Measurements from ENCODE around the gene MNT. TPM values are rescaled to one million over a fixed set of nuclear protein-coding genes. Genes with fewer than 3 reads are reported as not detected.

MNT gene
- total and polyA plus RNA-seq, 4 experiments from 2014 or later, result 0.29 to 50.7 (median 23.2) TPM

DNA sequence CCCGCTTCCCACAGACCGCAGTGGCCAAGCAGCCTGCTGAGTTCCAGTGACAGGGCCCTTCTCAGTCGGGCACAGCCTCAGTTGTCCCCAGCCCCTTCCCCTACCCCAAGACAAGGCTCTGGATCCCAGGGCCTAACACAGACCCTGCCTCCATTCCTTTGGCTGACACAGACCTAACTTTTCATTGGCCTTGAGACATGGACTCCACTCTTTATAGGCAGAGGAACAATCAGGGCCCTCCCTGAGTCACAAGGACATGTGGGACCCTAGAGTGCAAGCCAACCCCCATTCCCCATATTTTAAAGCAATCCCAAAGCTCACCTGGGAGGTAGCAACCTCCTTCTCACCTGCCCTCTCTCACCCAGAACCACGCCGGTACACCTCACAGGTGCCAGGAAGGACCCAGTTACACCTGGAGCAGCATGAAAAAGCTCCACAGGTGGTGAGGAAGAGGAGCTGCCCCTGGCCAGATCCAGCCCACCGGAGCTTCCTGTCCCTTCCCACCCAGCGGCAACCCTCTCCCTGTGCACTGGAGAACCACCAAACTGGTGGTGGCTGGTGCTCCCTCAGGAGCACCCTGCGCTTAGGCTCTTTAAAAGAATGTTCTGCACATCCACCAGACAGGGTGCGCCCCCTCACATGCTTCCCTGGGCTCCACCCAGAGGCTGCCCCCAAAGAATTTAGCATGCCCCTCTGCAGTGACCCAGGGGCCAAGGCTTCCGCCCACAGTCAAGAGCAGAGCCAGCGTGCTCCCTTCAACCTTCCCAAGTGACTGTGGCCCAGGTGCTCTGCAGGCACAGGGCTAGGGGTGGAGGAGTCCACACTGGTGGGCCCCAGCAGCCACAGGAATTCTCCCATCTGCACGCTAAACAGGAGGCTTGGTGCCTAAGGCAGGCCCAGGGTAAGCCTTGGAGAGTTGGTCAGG, 3.4 kb downstream of the MNT start:
- Histone ChIP-seq H3K27me3 (ENCODE audit: insufficient read depth, low read length) (no peaks in the 10 kb centered on the region), H3K9me3 (ENCODE audit: control insufficient read depth in 1 of 2, low read length in 2 of 2) (no peaks in the 10 kb centered on the region), H3K4me3 (ENCODE audit: low read length in 2 of 2) (no peak overlapping the region), H3K36me3 (ENCODE audit: insufficient read depth, low read length) (no peaks in the 10 kb centered on the region), H3K27ac (ENCODE audit: low read depth, low read length) (peak overlapping the region; percentile 51), H3K4me1 (ENCODE audit: insufficient read depth, low read length) (peaks cover 57% of the 10 kb centered on the region)
- no peak for DNase-seq
- H3K4me3 Mint-ChIP-seq, result peak overlapping the region; percentile 20 to 100 (median 68)
- H3K9me3 Mint-ChIP-seq, result peaks cover 0 to 9% (median 0%) of the 10 kb centered on the region in 8 donors
- peaks cover 24 to 75% (median 43%) of the 10 kb centered on the region in 4 donors for H3K4me1 Mint-ChIP-seq
- intact Hi-C loops (cut with micrococcal nuclease), result no loop called here
- H3K36me3 Mint-ChIP-seq, result peaks cover 0 to 20% of the 10 kb centered on the region in 2 donors
- ChIA-PET POLR2A (ENCODE audit: partially characterized antibody) (interaction anchor here (7.2 kb wide), 1 partner anchor 15 kb away, joined by 48 read pairs; no protein-coding TSS in a partner anchor), CTCF (ENCODE audit: partially characterized antibody) (interaction anchor here (0.6 to 1.3 kb wide), 4 partner anchors 10 to 19 kb away, joined by 3 read pairs; no protein-coding TSS in a partner anchor)
- H3K27me3 Mint-ChIP-seq, result peaks cover 0 to 8% of the 10 kb centered on the region in 2 donors
- peak overlapping the region; percentile 78 to 100 (median 86) for H3K27ac Mint-ChIP-seq

DNA sequence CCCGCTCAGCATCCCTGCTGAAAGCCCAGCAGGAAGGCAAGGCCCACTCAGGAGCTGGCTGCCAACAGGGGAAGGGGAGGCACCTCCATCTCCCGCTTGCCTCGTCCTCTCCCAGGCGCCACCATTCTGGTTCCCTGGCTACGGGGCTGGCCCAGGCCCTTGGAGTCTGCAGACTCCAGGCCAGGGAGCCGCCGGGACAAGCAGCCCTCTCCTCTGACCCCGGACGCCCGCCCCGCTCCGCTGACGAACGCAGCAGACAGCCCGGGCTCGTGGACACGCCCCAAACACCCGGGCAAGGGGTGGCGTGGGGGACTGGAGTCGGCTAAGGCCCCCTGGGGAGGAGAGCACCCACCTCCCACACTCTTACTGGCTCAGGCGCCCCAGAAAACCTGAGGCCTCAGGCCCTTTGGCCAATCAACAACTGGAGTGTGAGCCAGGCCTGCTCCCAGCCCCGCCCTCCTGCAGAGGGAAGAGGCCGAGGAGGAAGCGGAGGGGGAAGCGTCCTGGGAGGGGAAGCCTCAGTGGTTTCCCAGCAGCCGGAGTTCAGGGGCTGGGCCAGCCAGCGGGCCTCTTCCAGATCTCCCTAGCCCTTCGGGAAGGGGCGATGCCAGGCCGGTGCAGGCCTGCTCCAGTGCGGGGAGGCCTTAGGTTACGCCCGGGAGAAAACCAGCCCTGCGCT, 4.2 kb downstream of the MNT start:
- H3K4me3 ChIP-seq (ENCODE audit: low read length in 2 of 2), result no peak overlapping the region
- Mint-ChIP-seq H3K9me3 (peaks cover 0 to 9% (median 0%) of the 10 kb centered on the region in 8 donors), H3K36me3 (peaks cover 0 to 25% of the 10 kb centered on the region in 2 donors), H3K27me3 (peaks cover 0 to 8% of the 10 kb centered on the region in 2 donors), H3K4me3 (peak overlapping the region in 6 of 8 donors; percentile 65 to 100 (median 68)), H3K27ac (peak overlapping the region; percentile 79 to 100 (median 86)), H3K4me1 (peaks cover 31 to 78% (median 45%) of the 10 kb centered on the region in 4 donors)
- ChIA-PET POLR2A (ENCODE audit: partially characterized antibody) (no interaction called here), CTCF (ENCODE audit: partially characterized antibody) (interaction anchor here (1.3 kb wide), 2 partner anchors 14 to 20 kb away, joined by 3 to 4 read pairs; no protein-coding TSS in a partner anchor)
- peaks cover 60% of the 10 kb centered on the region for H3K4me1 ChIP-seq (ENCODE audit: insufficient read depth, low read length)
- H3K9me3 ChIP-seq (ENCODE audit: control insufficient read depth in 1 of 2, low read length in 2 of 2), result no peaks in the 10 kb centered on the region
- peak in 3 of 5 donors; percentile 30 to 54 (median 37) for DNase-seq
- no peaks in the 10 kb centered on the region for H3K36me3 ChIP-seq (ENCODE audit: insufficient read depth, low read length)
- H3K27ac ChIP-seq (ENCODE audit: low read depth, low read length), result peak overlapping the region; percentile 51
- intact Hi-C loops (cut with micrococcal nuclease), result no loop called here
- no peaks in the 10 kb centered on the region for H3K27me3 ChIP-seq (ENCODE audit: insufficient read depth, low read length)

DNA sequence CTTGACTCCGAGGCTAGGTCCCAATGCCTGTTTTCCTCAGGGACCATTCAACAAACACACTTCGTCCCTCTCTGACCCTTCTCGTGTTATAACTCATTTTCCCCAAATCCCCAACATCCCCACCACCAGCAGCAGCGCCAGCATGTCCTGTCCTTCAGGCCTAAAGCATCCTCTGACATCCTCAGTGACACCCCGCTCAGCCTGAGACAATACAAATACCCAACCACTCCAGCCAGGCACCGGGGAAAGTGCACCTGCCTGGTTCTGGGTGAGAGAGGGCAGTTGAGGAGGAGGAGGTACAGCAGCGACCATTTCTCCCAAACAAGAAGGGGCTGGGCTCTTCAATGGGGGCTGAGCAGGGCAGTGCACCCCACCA, 4.7 kb downstream of the MNT start:
- H3K36me3 ChIP-seq (ENCODE audit: insufficient read depth, low read length), result no peaks in the 10 kb centered on the region
- intact Hi-C loops (cut with micrococcal nuclease), result no loop called here
- peak in 1 of 5 donors; percentile 7 for DNase-seq
- Mint-ChIP-seq H3K4me1 (peaks cover 34 to 78% (median 48%) of the 10 kb centered on the region in 4 donors), H3K4me3 (peak overlapping the region in 7 of 8 donors; percentile 38 to 84 (median 72)), H3K36me3 (peaks cover 0 to 22% of the 10 kb centered on the region in 2 donors), H3K27ac (peak overlapping the region; percentile 1 to 100 (median 86)), H3K9me3 (peaks cover 0 to 9% (median 0%) of the 10 kb centered on the region in 8 donors), H3K27me3 (peaks cover 0 to 3% of the 10 kb centered on the region in 2 donors)
- H3K4me1 ChIP-seq (ENCODE audit: insufficient read depth, low read length), result peaks cover 65% of the 10 kb centered on the region
- H3K4me3 ChIP-seq (ENCODE audit: low read length in 2 of 2), result no peak overlapping the region
- no peaks in the 10 kb centered on the region for H3K9me3 ChIP-seq (ENCODE audit: control insufficient read depth in 1 of 2, low read length in 2 of 2)
- ChIA-PET CTCF (ENCODE audit: partially characterized antibody) (interaction anchor here (1.3 kb wide), 2 partner anchors 14 to 20 kb away, joined by 3 to 4 read pairs; no protein-coding TSS in a partner anchor), POLR2A (ENCODE audit: partially characterized antibody) (no interaction called here)
- H3K27ac ChIP-seq (ENCODE audit: low read depth, low read length), result peak overlapping the region; percentile 51
- H3K27me3 ChIP-seq (ENCODE audit: insufficient read depth, low read length), result no peaks in the 10 kb centered on the region

DNA sequence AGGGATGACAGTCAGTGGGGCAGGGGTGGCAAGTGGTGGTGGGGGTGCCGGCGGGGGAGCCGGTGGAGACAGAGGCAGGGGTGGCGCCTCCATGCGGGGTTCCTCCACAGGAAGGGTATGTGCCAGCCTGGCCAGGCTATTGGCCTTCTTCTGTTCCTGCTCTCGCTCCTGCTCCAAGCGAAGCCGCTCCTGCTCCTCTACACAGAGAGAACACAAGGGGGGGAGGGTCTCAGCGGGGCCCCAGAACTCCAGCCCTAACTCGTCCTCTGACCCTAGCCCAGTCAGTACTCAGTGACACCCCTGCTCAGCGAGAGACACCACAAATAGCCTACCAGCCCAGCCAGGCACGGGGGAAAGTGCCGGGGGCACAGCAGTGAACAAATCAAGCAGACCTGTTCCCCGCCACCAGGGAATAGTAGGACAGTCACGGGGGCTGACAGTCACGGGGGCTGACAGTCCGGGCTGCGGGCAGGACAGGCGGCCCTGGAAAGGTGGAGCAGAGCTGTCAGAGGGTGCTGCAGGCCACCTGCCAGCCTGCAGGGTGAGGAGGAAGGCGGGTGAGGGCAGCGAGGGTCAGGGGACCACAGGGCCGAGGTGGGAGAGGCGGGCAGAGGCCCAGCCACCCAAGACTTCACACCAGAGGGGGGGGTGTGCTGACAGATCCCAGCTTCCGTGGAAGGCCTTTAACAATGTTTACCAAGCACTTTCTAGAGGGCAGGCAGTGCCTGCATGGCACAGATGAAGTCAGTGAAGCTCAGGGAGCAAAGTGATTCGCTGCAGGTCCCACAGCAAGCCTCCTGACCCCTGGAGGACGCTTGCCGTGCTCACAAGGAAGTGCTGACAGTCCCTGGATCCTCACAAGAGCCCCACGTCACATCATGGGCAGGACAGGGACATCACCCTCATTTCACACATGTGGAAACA, 5.3 kb downstream of the MNT start:
- Histone ChIP-seq H3K27ac (ENCODE audit: low read depth, low read length) (no peak overlapping the region), H3K9me3 (ENCODE audit: control insufficient read depth in 1 of 2, low read length in 2 of 2) (no peaks in the 10 kb centered on the region), H3K27me3 (ENCODE audit: insufficient read depth, low read length) (no peaks in the 10 kb centered on the region), H3K4me3 (ENCODE audit: low read length in 2 of 2) (no peak overlapping the region), H3K36me3 (ENCODE audit: insufficient read depth, low read length) (no peaks in the 10 kb centered on the region), H3K4me1 (ENCODE audit: insufficient read depth, low read length) (peaks cover 72% of the 10 kb centered on the region)
- ChIA-PET CTCF (ENCODE audit: partially characterized antibody) (interaction anchor here (1.3 kb wide), 1 partner anchor 13 kb away, joined by 4 read pairs; no protein-coding TSS in a partner anchor), POLR2A (ENCODE audit: partially characterized antibody) (interaction anchor here (5.1 kb wide), 1 partner anchor 13 kb away, joined by 42 read pairs; no protein-coding TSS in a partner anchor)
- H3K27ac Mint-ChIP-seq, result peak overlapping the region; percentile 1 to 100 (median 86)
- peaks cover 0 to 3% of the 10 kb centered on the region in 2 donors for H3K27me3 Mint-ChIP-seq
- intact Hi-C loops (cut with micrococcal nuclease), result no loop called here
- peaks cover 0 to 9% (median 0%) of the 10 kb centered on the region in 8 donors for H3K9me3 Mint-ChIP-seq
- H3K4me1 Mint-ChIP-seq, result peaks cover 34 to 81% (median 53%) of the 10 kb centered on the region in 4 donors
- H3K4me3 Mint-ChIP-seq, result peak overlapping the region in 7 of 8 donors; percentile 38 to 84 (median 72)
- peaks cover 0 to 20% of the 10 kb centered on the region in 2 donors for H3K36me3 Mint-ChIP-seq
- DNase-seq, result peak in 1 of 5 donors; percentile 35

DNA sequence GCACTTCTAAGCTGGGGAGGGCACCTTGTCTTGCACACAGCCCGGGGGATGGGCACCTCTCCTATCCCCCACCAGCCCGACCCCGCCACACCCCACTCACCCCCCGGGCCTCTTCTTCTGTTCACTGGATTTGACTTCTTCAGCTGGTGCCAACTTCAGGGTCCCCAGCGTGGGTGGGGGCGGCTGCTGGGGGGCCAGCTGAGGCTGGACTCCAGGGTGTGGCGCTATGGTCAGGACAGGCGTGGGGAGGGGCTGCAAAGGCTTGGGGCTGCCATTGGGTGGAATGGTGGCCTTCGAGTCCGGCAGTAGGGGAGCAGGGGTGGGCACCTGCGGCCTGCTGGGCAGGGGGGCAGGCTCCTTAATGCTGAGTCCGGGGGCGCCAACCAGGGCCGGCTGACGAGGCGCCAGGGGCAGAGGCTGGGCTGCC, 6.1 kb downstream of the MNT start:
- DNase-seq, result peak in 1 of 5 donors; percentile 38
- no peak overlapping the region for H3K4me3 ChIP-seq (ENCODE audit: low read length in 2 of 2)
- Mint-ChIP-seq H3K36me3 (peaks cover 0 to 16% of the 10 kb centered on the region in 2 donors), H3K9me3 (peaks cover 0 to 5% (median 0%) of the 10 kb centered on the region in 8 donors), H3K4me3 (peak overlapping the region in 5 of 8 donors; percentile 13 to 82 (median 41)), H3K4me1 (peaks cover 34 to 78% (median 59%) of the 10 kb centered on the region in 4 donors), H3K27ac (peak overlapping the region in 6 of 7 donors; percentile 78 to 95 (median 92)), H3K27me3 (peaks cover 0 to 1% of the 10 kb centered on the region in 2 donors)
- intact Hi-C loops (cut with micrococcal nuclease), result no loop called here
- H3K9me3 ChIP-seq (ENCODE audit: control insufficient read depth in 1 of 2, low read length in 2 of 2), result no peaks in the 10 kb centered on the region
- CTCF ChIA-PET (ENCODE audit: partially characterized antibody), result interaction anchor here (5.0 kb wide), 1 partner anchor 21 kb away, joined by 28 read pairs; no protein-coding TSS in a partner anchor
- no peaks in the 10 kb centered on the region for H3K27me3 ChIP-seq (ENCODE audit: insufficient read depth, low read length)
- H3K4me1 ChIP-seq (ENCODE audit: insufficient read depth, low read length), result peaks cover 79% of the 10 kb centered on the region
- POLR2A ChIA-PET (ENCODE audit: partially characterized antibody), result interaction anchor here (5.1 kb wide), 1 partner anchor 12 kb away, joined by 42 read pairs; no protein-coding TSS in a partner anchor
- peak overlapping the region; percentile 58 for H3K27ac ChIP-seq (ENCODE audit: low read depth, low read length)
- H3K36me3 ChIP-seq (ENCODE audit: insufficient read depth, low read length), result no peaks in the 10 kb centered on the region
